EH (cell line): ENCODE measurements around the gene EIF4G3.
"Not testable (repeated sequence)": the region's sequence is repeated elsewhere in the genome, so short reads cannot be mapped to it uniquely, and the experiment has no call there.

Experiments used
- DNase-seq: peaks from one replicate; pipeline ENCODE4 v3.0.0-alpha.2; 2015; ENCODE audit warnings: low read depth

The EIF4G3 gene

DNA sequence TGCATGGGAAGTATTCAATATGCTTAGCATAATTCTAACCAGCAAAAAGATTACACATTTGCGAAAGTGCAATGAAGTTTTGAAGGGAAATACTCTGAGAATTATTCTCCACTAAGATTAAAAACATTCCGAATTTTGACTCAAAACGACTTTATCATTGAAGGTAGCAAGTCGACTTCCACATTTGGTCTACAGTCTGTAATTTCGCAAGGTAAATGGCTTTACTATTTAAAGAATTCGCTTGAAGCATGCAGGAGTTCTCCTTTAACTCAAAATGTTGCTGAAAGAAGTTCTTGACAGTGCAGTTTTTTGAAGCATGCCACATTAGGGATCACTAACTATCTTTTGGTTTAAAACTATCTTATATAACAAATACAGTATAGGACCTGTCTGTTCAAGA, 228.6 kb downstream of the EIF4G3 start:
- DNase-seq, result no peak

DNA sequence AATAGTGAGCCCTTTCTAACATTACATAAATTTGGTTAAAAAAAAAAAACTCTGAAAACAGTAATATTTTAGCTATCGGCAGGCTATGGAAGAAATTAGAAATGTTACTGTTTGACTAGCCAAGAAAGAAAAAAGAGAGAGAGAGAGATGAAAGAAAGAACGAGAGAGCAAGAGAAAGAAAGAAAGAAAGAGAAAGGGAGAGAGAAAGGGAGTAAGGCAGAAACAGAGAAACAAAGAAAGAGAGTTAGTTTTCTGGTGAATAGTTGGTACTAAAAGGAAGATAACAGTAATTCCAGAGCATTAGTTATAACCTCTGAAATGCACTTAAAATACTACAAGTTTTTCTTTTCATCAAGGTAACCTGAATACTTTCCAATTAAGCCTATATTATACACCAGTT, 229.3 kb downstream of the EIF4G3 start:
- no peak for DNase-seq

DNA sequence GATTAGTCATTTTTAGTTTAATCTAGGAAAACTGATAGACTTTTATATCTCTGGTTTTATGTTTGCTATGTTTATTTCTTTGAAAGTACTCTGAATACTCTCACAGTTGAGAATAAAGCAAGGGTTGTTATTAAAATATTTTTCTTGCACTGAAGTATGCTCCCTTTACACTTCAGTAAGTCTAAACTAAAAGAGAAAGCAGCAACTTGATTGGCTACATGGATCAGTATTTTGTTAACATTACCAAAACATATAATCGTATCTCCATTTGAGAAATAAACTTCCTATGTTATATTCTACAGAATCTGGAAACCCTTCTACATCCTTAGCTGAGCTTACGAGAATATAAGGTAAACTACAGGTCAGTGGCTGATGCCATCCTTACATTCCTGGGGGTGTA, 240.1 kb downstream of the EIF4G3 start:
- DNase-seq, result peak; percentile 11

DNA sequence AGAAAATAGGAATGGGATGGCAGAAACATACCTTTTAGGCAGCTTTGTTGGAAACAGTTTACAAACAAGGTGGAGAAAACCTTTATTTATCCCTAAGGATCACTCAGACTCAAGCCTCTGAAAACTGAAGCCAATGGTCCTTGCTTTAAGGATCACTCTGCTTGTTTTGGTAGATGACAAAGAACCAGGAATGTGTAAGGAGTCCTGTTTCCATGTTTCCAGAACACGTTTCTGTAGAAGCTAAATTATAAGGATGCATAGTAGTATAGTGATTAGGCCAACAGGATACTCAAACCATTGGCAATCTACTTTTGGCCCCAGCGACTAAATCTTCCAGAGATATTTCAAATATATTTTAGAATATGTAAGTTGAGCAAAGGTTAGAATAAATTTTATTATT, 240.5 kb downstream of the EIF4G3 start:
- no peak for DNase-seq

DNA sequence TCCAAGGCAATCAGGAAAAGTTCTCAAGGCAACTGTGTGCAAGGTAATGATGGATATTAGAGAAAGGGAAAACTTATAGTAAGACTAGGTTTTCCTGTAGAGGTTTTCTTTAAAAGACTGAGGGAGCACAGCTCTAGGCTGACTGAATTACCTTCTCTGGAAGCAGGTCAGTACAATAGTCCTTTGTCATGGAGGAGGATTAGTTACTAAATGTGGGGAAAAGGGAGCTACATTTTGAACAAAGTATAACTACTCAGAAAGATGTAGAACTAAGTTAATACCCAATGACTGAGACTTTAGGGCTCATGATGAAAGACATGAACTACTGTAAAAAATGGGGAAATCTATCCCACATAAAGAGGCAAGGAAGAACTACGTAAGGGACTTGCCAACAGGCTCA, 241.0 kb downstream of the EIF4G3 start:
- DNase-seq, result no peak

DNA sequence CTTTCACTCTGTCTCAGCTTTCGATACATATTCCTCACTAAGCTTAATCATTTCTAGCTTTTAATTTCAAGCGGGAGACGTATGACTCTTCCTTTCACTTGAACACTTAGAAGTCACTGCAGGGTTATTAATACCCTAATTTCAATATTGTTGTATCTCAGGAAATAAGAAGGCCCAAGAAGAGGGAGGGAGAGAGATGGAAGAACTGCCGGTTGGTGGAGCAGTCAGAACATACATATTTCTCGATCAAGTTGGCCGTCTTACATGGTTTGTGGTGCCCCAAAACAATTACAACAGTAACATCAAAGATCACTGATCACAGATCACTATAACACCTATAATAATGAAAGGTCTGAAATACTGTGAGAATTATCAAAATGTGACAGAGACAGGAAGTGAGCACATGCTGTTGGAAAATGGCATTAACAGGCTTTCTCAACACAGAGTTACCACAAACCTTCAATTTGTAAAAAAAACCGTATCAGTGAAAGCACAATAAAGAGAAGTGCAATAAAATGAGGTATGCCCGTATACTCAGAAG, 244.2 kb downstream of the EIF4G3 start:
- DNase-seq, result no peak

DNA sequence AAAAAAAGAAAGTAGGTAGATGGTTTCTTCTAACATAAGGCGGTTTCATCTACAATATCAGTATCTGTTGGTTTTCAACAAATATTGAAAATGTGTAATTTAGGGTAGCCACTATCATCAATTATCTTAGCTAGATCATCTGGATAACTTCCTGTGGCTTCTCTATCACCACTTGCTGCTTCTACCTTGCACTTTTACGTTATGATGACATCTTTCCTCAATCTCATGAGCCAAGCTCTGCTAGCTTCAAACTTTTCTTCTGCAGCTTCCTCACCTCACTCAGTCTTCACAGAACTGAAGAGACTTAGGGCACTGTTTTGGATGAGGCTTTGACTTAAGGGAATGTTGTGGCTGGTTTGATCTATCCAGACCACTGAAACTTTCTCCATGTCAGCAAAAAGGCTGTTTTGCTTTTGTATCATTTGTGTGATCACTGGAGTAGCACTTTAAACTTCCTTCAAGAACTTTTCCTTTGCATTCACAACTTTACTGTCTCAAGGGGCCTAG, 244.7 kb downstream of the EIF4G3 start:
- DNase-seq, result no peak

DNA sequence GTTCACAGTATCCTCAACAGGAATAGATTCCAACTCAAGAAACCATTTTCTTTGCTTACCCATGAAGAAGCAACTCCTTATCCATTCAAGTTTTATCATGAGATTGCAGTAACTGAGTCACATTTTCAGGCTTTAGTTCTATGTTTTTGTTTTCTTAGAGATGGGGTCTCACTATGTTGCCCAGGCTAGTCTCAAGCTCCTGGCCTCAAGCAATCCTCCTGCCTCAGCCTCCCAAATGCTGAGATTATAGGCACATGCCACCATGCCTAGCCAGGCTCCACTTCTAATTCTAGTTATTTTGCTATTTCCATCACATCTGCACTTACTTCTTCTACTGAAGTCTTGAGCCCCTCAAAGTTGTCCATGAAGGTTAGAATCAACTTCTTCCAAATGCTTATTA, 246.3 kb downstream of the EIF4G3 start:
- no peak for DNase-seq

DNA sequence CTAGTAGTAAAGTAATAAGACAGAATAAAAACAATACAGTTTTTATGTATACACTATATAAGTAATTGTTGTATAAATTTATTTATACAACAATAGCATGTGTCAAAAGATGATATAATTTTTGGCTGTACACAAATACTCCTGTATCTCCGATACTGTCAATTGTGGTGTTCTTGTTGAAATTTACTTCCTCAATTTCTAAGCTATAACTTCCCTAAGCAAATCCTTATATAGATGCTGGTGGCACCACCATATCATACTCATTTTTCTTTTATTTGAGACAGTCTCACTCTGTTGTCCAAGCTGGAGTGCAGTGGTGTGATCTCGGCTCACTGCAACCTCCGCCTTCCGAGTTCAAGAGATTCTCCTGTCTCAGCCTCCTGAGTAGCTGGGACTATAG, 248.6 kb downstream of the EIF4G3 start:
- DNase-seq, result no peak

DNA sequence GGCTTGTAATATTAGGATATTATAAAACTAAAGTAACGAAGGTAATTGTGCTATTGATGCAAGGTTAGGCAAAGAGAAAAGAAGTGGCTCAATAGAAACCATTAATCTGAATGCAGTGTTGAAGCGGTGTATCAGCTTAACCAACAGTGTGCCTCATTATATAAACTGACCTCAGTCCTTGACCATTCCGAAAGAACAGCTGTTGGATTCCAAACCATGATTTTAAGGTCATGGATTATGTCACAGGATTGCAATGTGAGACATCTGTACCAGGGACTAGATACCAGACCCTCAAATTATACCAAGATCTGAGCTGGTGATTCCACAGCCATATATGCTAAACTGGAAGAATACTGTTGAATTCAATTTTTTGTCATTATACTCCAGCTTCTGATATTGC, 255.4 kb downstream of the EIF4G3 start:
- no peak for DNase-seq

DNA sequence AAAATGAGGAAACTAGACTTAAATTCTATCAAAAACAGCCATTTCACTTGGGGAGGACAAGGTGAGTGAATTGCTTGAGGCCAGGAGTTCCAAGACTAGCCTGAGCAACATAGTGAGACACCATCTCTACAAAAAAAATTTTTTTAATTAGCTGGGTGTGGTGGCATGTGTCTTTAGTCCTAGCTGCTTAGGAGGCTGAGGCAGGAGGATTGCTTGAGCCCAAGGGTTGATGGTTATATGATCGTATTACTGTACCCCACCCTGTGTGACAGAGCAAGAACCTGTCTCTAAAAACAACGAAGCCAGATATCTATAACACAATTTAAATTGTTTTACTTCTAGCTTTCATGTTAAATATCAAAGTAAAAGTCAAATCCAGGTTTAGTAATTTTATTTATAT, 263.5 kb downstream of the EIF4G3 start:
- DNase-seq, result no peak

DNA sequence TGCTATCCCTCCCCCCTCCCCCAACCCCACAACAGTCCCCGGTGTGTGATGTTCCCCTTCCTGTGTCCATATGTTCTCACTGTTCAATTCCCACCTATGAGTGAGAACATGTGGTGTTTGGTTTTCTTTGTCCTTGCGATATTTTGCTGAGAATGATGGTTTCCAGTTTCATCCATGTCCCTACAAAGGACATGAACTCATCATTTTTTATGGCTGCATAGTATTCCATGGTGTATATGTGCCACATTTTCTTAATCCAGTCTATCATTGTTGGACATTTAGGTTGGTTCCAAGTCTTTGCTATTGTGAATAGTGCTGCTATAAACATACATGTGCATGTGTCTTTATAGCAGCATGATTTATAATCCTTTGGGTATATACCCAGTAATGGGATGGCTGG, 269.2 kb downstream of the EIF4G3 start:
- DNase-seq, result not testable (repeated sequence)

DNA sequence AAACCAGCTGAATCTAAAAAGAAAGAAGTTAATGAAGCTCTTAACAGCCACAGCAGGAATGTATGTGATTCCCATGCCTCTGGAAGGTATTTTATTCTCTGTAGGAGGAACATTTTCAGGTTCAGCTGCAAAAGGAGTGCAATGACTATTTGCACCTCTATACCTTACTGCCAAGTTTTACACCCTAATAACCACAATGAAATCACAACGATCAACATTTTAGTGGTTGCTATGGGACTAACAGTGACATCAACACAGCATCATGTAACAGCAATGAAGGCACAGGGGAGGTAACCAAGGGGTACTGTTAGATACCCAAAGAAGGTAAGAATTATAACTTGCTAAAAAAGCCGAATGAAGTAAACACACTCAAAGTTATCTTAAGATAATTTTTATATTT, 273.3 kb downstream of the EIF4G3 start:
- DNase-seq, result no peak

DNA sequence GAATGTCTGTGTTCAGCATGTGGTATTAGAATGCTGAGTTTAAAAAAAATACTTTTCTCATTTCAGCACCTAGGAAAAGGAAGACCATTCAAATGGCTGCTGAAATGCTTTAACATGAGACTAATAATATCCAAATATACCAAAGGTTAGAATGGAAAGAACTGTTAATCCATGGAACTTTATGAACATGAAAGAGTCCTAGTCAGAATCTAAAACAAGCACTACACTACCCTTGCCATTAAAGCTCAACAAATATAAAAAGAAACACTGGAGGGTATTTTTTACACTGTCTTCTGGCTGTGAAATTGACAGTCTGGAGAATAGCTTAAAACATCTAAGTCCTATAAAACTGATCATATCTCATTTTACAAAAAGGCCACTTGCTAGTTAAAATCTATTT, 276.6 kb downstream of the EIF4G3 start:
- no peak for DNase-seq

DNA sequence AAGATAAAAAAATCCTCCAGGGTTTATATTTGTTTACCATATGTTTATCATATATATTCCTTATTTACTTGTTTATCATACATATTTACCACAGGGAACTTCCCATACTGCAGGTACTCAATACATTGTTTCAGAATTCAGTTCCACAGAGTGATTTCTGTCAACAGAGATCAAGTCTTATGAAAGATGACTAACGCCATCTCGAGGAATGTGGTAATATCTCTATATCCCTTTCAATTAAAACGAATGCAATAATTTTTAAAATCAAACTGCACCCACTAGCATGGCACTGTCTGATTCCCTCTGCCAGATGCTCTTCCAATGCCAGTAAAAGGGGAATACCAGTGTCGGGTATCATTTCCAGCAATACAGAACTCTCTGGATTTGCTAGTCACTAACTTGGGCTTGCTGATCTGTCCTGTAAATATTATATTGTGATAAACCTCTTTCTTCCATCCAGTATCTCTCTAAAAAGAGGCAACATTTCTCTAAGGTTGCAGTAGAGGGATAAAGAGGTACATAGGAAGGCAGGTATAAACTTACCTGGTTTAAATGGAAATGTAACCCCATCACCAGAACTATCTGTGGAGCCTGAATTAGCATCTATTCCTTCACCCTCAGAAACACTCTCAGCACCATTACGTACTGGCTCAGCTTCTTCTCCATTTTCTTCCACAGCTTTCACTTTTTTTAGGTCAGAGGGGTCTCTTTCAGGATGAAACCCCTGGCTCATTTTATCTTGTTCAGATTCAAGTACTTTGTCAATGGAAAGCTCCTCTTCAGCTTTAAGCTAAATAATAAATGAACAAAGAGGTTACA, 277.3 kb downstream of the EIF4G3 start:
- no peak for DNase-seq

DNA sequence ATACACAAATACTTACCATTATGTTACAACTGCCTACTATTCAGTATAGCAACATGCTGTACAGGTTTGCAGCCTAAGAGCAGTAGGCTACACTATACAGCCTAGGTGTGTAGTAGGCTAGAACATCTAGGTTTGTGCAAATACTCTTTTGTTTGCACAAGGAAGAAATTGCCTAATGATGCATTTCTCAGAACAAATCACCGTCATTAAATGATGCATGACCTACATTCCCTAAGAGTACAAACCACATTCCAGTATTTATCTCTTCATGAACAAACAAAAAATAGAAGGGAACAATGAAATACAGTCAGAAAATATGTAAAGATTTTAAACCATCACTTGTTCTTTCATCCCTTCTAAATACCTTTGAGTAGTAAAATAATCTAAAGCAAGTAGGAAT, 279.9 kb downstream of the EIF4G3 start:
- DNase-seq, result peak; percentile 53

DNA sequence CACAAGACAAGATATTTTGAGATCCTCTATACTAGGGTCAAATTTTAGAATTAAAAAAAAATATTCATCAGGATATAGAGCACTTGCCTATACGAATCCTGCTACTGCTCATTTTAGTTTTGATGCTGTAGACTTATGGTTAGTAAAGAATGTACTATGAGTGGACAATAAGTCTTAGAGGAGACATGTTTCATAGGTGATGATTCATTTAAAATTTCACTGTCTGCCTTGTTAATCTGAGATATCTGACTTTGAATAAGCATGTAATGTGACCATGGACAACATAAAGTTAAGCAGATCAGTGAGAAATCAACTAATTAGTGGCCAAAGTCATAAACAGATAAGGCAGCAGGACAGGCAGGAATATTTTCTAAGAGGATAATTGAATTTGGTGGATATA, 282.8 kb downstream of the EIF4G3 start:
- peak; percentile 27 for DNase-seq

DNA sequence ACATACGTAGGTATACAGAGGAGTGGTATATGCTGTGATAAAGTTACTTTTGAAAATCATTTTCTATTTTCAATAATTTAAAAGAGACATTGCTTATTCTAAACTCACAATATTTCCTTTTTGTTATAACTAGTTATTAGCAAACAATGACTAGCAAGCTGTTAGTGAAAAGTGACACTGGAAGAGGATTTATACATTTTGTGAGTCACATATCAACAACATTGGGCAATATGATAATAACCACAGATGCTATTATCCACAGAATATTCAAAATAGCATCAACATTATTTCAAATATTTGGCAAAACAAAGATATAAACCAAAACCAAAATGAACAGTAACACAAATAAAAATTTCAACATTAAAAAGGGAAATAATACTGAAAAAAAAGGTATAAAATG, 285.6 kb downstream of the EIF4G3 start:
- no peak for DNase-seq

DNA sequence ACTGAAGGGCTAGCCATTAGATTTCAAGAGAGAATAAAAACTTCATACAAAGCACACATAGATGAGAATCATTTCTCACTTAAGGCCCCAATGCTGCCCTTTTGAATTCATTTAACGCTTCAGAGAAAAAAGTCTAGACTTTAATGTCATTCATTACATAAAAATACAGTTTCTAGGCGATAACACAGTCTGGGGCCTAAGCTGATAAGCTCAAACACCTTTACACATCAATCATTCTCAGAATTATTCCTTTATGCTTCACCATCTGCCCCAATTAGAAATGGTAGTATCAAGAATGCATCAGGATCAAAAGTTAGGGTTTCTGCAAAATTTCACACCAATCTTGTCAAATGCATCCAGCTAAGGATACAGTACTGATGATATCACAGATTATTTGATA, 289.5 kb downstream of the EIF4G3 start:
- no peak for DNase-seq

DNA sequence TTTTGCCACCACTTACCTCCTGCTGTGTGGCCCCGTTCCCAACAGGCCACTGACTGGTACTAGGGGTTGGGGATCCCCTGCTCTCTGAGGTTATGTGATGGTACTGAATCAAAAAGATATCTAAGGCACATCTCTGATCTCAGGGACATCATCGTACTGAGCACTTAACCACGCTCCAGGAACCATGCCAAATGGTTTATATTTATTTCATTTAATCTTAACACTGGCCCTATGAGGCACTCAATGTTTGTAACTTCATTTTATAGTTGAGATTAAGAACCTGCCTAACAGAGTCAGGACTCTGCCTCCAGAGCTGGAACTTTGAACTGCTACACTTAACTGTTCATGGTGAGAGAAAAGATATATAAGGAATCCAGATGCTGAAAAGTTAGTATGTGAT, 291.6 kb downstream of the EIF4G3 start:
- peak; percentile 61 for DNase-seq

DNA sequence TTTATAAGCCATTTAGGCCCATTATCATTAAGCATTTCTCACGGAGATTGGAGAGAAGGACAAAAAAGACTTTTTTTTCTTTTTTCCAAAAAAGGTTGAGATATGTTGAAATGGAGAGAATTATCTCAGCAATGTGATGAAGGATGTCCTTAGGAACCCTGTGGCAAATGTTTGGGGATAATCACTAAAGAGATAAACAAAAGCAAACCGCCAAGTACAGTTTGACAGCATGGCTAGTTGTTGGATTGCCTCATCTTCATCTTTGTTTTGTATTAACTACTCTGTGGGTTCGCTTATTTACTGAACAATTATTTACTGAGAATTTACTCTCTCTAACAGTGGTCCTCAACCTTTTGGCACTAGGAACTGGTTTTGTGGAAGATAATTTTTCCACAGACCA, 292.2 kb downstream of the EIF4G3 start:
- DNase-seq, result no peak

DNA sequence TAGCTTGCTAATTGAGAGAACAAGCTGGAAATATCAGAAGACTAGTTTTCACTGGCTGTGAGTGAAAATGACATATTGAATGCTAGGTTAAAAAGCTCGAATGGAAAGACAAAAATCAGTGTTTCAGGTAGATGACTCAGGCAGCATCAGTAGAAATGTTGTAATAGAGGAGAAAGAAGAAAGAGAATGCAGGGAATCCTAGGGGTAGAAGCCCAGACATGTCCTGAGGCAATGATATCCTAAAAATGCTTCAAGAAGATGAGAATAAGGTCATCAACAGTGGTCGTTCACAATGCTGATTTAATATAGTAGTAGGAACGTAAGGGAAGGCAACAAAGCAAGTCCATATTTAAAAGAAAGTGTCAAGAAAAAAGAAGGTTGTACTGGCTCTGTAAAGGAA, 292.9 kb downstream of the EIF4G3 start:
- peak; percentile 42 for DNase-seq

DNA sequence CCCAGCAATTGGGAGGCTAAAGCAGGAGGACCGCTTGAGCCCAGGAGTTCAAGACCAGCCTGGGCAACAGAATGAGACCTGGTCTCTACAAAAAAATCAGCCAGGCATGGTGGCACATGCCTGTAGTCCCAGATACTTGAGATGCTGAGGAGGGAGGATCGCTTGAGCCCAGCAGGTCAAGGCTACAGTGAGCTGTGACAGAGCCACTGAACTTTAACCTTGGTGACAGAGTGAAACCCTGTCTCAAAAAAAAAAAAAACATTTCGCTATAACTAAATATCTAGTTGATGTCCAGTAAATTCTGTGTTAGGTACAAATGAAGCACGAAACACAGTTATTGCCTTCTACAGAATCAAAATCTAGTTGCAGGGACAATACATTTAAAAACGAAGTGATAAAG, 293.9 kb downstream of the EIF4G3 start:
- DNase-seq, result no peak

DNA sequence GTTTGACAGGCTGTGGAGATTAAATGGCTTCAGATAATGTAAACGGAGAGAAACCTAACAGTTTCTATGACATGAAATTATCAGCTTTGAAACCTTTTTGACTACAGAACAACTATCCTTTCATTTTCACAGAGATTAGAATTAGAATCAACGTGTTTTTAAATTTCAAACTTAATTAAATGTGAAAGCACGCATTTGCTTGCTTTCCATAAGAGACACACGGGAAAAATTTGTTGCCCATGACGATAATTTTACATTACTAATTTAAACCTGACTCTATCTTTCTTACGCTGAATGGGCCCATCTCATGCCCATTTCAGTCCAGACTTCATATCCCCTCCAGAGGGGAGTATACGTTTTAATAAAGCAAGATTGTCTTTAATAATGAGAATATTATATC, 297.9 kb downstream of the EIF4G3 start:
- no peak for DNase-seq
